HG02678 (cell line): ENCODE data around the gene MAPK8.

Source experiments
- ATAC-seq: cut with Tn5 transposase; IDR thresholded peaks from one replicate; pipeline ENCODE4 v1.9.1; 2021; ENCODE audit warnings: mild to moderate bottlenecking, moderate library complexity; ENCODE audit not compliant: unreplicated experiment

MAPK8 gene

GRCh38 chr10:48291190-48291589, 15.3 kb upstream of the MAPK8 start:
- no peak for ATAC-seq

GRCh38 chr10:48292616-48293015, 13.9 kb upstream of the MAPK8 start:
- ATAC-seq, result no peak

- ATAC-seq, result no peak
These were observed 12.0 kb upstream of the MAPK8 start for GRCh38 chr10:48294431-48294830.

- no peak for ATAC-seq
These were observed 9.8 kb upstream of the MAPK8 start for GRCh38 chr10:48296576-48297098.

- no peak for ATAC-seq
These were observed 7.4 kb upstream of the MAPK8 start for GRCh38 chr10:48299066-48299465.

GRCh38 chr10:48299692-48300091, 6.8 kb upstream of the MAPK8 start:
- no peak for ATAC-seq

GRCh38 chr10:48300556-48300955, 5.9 kb upstream of the MAPK8 start:
- no peak for ATAC-seq

GRCh38 chr10:48302515-48303476, 3.7 kb upstream of the MAPK8 start:
- ATAC-seq, result no peak

GRCh38 chr10:48305905-48306264, 592 bp upstream of the MAPK8 start:
- ATAC-seq, result no peak

GRCh38 chr10:48306870-48307710, 613 bp downstream of the MAPK8 start:
- ATAC-seq, result peak; percentile 39

GRCh38 chr10:48307711-48308018, 1.2 kb downstream of the MAPK8 start:
- no peak for ATAC-seq

- ATAC-seq, result no peak
These were observed 3.3 kb downstream of the MAPK8 start for GRCh38 chr10:48309711-48310226.

- ATAC-seq, result no peak
These were observed 7.6 kb downstream of the MAPK8 start for GRCh38 chr10:48314107-48314506.

- no peak for ATAC-seq
These were observed 9.8 kb downstream of the MAPK8 start for GRCh38 chr10:48316236-48316635.

GRCh38 chr10:48317321-48317990, 11.0 kb downstream of the MAPK8 start:
- no peak for ATAC-seq

GRCh38 chr10:48322017-48322416, 15.5 kb downstream of the MAPK8 start:
- ATAC-seq, result no peak

GRCh38 chr10:48324580-48324979, 18.1 kb downstream of the MAPK8 start:
- ATAC-seq, result no peak

- no peak for ATAC-seq
These were observed 23.8 kb downstream of the MAPK8 start for GRCh38 chr10:48330269-48330668.

GRCh38 chr10:48331436-48331835, 25.0 kb downstream of the MAPK8 start:
- ATAC-seq, result no peak

- ATAC-seq, result no peak
These were observed 25.8 kb downstream of the MAPK8 start for GRCh38 chr10:48332166-48332870.
